ENCODE data around the gene KIAA1755.

DNA sequence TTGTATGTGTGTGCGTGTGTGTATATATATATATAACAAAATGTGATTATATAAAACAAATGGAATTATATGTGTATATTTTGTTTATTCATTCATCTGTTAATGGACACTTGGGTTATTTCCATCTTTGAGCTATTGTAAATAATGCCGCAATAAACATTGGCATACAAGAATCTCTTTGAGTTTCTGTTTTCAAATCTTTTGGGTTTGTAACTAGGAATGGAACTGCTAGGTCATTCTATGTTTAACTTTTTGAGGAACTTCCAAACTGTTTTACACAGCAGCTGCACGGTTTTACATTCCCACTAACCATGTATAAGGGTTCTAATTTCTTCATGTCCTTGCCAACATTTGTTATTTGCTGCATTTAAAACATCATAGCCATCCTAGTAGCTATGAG, 55.5 kb downstream of the KIAA1755 start:
- no peak for TF ChIP-seq NFIC (IDR thresholded peaks at IDR 0.05)
- no peak for TF ChIP-seq HDAC2 (IDR thresholded peaks at IDR 0.05)
- TF ChIP-seq POLR2AphosphoS5 (IDR thresholded peaks at IDR 0.05; ENCODE audit: control insufficient read depth, insufficient read depth, low read depth, low read length), result no peak

All from K562 (cell line).